Measurements from ENCODE around the gene PDE4B.

Gene PDE4B

DNA sequence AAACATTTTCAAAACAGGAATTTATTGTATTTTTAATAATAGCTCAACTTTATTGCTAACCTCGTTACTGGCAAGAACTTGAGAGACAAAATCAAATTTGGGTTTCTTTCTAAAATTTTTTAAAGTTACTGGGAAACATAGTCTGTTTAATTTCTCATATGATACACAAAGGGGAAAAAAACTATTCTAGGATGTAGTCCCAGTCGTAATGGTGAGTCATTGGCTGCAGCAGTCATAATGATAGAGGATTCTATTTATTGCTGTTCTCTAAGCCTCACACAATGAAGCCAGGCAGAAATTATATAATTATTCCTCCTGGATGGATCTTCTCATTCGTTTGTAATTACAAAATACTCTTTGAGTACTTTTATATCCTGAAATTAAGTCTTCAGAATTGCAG, 414.8 kb downstream of the PDE4B start:
- DNase-seq, result no peak

DNA sequence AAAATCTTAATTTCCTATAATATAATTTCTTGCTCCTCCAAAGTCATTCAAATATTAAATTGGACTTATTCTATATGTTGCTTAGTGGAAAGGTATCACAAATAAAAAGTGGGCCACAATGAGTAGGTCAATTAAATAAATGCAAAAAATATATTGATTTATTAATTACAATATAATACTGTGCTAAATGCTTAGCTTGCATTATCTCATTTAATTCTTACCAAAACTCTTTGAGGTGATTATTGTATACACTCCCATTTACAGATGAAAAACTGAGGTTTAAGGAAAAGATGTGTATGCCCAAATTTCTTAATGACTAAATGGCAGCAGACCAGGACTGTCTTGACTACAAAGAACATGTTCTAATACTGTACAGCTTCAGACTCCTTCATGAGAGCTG, 415.9 kb downstream of the PDE4B start:
- no peak for DNase-seq

DNA sequence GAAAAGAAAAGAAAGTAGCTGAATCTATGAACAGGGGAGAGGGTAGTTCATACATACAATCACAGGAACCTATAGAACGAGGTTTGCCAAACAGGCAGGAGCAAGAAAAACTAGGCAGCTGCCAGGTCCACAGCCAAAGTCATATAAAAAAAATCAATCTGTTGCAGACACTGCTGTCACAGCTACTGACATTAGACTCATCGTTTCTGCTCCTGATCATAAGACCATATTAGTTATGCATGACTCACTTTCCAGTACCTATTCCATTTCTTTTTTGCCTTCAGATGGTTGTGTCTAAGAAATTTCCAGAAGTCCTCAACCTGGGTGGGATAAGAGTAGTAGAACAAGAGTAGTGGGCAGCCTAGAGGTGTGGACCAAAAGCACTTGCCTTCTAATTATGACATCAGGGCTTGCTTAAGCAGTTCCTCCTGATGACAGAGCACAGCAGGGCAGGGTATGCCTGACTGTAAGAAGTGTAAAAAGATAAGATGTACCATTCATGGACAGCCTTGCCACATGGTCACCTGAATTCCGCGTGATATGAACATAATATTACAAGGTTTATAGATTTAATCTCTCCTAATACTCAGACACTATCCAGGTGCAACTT, 418.0 kb downstream of the PDE4B start:
- no peak for DNase-seq

DNA sequence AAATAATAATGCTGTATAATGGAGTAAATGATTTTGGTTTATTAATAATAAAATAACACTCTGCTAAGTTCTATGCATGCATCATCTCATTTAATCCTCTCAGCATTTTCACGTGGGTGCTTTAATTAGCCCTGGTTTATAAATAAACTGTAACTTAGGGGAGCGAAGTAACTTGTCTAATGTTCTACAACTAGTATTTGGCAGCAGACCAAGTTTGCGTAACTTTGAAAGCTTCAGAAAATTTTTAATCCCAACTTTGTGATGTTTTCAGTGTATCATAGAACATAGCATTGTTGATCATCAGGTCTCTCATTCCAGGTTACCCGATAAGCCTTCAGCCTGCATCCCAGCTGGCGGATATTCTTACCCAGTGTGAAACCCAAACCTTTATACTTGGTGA, 418.8 kb downstream of the PDE4B start:
- no peak for DNase-seq

DNA sequence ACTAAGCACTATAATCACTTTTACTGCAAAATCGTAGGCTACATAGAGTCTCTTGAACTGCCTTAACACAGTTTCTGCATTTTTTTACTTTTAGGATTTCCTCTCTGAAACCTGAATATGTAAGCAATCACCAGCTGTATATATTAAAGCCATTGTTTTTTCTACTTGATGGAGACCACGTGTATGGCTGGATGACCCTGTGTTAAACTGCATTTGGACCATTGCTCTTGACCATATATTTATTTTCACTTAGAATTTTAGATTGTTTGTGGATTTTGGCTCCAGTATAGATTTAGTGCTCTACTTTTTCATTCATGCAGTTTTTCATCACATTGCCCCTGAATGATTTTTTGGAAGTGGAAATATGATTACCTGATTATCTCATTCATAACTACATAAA, 420.8 kb downstream of the PDE4B start:
- no peak for DNase-seq

DNA sequence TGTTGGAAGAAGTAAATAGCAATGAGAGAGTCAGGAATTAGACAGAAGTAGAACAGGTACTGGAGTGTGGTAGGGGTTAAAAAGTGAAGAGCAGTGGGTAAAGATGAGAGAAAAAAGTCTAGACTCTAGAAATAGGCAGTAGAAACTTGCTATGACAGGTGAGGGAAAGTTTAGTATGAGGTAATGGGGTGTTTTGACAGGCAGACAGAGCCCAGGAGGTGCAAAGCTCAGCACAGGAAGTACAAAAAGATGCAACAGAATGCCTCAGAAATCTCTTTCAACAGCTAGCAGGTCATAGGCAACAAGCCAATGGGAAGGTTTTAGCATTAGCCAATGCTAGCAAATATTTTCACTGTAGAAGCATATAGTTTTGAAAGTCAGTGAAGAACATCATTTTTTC, 422.2 kb downstream of the PDE4B start:
- no peak for DNase-seq

DNA sequence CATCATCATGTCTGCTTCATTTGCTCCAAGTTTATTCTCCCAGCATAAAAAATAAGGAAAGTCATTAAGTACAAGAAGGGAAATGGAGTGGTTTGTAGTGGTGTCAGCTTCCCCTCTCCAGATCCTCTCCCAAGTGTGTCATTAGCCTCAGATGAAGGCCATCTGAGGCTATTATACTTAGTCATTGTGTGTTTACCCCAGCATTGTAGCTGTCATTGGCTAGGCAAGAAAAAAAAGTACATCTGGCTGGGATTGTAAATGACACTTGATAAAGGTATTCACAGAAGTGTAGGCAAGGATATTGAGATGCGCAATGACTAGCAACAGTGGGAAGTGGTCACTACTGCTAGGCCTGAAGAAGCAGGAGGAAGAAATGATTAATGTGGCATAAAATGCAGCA, 424.3 kb downstream of the PDE4B start:
- no peak for DNase-seq

DNA sequence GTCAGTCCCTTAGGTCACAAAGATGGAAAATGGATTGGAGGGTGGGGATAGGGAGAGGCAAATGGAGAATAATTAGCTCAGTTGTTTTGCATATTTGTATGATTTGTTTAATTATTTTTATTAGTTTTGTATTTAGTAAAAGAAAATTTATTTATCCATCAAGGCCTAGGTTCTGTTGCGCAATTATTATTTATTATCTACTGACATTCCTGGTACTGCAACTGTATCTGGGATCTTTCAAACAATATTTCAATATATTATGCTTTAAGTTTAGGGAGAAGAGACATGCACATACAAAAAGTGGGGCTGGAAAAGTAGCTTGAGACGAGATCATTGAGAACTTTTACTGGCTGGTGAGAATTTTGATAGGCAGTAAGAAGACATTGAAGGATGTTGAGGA, 424.9 kb downstream of the PDE4B start:
- no peak for DNase-seq

DNA sequence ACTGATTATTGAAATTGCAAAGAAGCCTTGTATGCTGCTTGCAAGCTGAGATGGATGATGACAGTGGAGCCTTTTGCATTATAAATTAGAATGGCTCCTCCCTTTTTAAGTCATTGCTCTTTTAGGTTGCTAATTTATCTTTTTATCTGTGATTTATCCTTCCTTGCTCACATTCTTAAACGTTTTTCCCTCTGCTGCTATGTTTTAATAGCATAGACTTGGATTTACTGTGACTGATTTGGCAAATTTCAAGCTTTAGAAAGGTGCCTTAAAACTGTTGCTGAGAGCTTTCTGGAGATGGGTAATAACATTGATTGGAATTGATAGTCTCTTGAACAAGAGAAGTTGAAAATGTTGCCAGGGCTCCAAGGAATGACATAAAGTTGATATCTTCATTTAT, 427.8 kb downstream of the PDE4B start:
- no peak for DNase-seq

DNA sequence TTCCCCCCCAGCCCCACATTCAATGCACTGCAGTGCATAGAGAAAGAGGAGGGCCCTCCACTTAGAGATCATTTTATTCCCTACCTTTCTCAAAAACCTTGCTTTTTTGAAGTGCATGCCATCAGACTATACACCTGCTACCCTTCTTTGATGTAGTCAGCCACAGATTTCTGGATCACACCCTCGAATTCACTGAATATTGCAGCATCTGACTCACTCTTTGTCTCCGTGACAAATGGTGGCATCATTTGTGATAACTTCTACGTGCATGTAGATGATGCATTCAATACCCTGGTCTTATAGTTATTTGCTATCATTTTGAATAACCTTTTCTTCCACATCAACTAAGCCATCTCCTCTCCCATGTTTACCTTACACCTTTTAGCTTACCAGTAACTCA, 431.0 kb downstream of the PDE4B start:
- DNase-seq, result no peak

DNA sequence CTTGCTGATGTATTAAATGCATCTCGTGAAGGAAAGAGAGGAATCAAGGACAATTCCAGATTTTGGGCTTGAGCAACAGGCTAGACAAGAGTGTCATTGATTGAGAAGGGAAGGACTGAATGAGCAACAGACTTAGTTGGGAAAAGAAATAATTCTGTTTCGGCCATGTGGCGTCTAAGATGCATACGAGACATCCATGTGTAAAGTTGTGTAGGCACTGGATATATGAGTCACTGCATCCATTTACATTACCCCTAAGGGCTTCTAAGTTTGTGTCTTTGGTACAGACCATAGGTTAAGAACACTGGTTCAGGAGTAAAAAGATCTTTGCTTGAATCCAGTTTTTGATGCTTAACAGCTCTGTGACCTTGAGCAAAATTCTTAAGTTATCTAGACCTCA, 434.3 kb downstream of the PDE4B start:
- no peak for DNase-seq

DNA sequence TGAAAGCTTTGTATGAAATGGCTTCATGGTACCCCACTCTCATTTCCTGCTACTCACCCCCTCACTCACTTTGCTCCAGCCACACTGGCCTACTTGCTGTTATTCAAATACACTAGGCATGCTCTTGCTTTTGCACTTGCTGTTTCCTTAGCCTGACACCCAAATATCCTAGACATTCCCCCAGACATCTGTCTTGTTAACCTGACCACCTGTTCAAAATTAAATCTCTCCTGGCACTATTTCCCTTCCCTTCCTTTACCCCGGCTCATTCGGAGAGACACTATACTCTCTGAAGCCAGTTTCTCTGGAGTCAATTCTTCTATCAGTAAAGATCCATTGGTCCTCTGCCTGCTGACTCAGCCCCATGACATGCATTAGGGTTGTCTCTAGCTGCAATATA, 435.3 kb downstream of the PDE4B start:
- no peak for DNase-seq

DNA sequence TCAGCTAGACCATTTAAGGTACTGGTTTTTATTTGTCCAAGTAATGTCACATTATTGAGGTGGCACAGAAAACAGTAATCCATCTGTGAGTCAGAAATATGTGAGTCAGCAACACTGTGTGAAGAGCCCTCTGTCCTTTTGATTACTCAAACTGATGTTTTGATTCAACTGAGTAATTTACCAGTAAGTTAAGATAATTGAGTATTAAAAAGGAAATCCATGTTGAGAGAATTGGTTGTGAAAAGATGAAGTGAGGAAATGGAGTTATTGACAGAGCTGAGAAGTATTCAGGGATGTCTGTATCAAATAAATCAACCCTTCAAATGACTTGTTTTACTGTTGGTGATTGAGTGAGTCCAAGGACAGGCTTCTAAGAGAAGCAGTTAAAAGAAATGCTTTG, 438.5 kb downstream of the PDE4B start:
- no peak for DNase-seq

DNA sequence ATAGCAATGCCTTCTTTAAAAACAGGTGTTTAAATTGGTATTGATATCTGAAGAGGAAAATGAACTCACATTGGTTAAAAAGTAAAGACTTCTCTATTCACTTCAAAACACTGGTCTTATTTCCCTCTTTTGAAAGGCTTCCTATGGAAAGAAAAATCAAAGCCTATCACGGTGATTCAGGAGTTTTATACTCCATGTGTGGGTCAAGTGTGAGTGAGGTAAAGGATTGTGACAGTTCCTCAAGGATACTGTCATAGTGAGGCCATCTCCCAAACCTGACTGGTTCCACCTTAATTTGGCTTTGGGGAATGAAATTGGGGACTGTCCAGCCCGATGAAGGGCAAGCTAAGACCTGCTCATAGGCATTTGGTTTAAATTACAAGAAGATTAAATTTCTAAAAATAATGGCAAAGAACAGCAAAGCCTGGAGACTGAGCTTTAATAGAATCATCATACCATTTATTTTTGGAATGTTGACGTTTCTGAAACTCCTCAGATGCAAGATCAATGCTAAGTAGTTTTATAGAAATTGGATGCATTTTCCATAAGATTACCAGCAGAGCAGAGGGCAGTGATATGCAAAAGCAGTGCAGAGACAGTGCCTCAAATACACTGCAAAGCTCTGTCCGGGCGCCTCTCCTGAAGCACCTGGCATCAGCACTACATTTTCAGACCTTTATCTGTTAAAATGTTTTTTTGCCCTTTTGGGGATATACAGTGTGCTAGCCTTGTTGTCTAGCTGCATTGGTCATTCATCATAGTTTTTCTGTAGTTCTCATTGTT, 439.2 kb downstream of the PDE4B start:
- DNase-seq, result no peak

DNA sequence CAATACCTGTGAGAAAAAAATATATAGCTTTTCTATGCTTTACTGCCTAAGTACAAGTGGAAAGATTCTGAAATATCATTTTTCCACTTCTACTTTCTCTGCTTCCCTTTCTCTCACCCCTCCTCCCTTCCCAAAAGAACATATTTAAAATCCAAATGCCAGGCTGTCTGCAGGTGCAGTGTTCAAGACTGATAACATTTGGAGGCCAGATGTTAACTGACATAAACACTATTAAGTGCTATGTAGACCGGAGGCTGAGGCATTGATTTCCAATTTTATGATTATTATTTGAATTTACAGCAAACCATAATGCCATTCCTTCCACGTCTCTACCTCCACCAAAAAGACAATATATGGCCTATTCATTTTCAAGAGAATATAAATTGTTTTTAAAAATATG, 444.3 kb downstream of the PDE4B start:
- no peak for DNase-seq

DNA sequence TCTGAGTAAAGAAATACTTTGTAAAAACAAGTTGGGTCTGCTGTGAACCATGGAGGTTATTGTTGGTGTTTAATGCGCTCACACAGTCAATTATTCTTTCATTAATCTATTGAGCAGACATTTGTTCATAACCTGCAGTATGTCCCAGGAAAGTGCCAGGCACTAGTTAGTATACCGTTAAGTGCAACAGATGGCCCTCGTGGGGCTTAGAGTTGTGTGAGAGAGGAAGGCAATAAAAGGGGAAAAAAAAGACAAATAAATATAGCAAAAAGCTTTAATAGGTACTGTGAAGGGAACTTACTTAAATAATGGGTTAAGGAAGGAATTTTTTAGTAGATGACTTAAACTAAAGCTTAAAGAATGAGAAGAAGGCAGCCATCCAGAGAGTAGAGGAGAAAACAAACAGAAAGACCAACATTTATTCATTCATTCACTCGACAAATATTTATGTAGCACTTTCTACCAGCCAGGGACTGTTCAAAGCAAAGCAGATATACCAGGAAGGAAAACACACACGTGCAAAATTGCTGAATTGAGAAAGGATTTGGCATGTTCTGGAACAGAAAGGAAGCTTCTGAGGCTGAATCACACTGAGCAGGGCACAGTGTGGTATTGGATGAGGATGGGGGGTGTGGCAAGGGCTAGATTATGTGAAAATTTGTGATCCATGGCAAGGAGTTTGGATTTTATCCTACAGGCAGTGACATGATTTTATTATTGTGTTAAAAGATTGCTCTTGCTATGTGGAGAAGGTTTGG, 445.2 kb downstream of the PDE4B start:
- DNase-seq, result no peak

DNA sequence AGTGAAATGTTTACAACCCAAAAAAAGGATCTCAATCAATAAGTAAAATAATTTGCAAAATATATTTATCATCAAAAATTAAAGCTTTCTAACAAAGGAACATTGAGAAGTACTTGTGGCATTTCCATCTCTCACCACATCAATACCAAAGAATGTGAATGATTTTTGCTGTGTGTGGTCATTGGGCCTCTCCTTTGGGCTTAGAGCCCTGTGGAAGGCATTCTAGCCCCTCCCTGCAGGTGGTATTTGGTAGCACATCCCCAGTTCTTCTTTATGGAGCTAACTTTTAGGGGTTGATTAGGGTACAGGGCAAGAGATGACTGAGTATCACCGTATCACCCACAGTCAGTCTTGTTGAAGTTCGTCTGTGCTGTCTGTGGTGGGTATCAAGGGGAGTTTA, 447.1 kb downstream of the PDE4B start:
- no peak for DNase-seq

DNA sequence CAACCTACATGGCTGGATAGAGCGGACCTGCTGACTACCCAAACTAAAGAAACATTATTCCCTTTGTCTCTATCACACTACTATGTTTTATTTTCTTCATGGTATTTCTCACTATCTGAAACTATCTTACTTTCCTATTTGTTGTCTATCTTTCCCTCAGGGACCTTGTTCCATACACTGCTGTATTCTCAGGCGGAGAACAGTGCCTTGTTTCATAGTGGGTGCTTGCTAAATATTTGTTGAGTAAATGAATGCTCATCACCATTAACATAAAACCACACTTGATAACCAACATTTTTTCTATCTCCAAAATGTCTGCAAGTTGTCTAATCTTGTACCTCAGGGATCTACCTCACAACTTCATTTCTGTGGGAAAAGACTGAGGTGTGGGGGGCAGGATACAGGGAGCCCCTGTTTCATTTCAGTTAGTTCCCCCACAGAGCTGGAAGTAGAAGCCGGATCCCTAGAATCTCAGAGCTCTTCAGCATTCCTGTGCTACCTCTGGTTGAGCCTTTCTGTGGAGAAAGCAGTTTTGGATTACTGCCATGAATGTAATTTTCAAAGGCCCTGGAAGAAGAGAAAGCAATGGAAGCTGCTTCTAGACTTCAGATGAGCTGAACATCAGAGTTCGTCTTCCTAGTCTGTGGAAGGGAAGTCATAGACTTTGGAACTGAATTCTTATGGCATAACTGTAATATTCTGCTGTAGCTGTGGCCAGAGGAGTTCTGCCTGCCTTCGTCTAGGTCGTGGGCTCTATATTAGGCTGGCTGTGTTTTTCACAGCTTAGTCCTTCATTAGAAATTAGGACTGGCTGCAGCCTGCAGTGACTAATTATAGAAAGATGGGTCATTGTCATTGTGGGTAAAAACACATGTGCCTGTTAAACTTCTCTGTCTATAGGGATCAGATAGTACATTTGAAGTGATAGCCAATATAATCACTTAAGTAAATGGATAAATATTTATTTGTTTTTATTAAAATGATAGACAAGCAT, 448.1 kb downstream of the PDE4B start:
- DNase-seq, result no peak

DNA sequence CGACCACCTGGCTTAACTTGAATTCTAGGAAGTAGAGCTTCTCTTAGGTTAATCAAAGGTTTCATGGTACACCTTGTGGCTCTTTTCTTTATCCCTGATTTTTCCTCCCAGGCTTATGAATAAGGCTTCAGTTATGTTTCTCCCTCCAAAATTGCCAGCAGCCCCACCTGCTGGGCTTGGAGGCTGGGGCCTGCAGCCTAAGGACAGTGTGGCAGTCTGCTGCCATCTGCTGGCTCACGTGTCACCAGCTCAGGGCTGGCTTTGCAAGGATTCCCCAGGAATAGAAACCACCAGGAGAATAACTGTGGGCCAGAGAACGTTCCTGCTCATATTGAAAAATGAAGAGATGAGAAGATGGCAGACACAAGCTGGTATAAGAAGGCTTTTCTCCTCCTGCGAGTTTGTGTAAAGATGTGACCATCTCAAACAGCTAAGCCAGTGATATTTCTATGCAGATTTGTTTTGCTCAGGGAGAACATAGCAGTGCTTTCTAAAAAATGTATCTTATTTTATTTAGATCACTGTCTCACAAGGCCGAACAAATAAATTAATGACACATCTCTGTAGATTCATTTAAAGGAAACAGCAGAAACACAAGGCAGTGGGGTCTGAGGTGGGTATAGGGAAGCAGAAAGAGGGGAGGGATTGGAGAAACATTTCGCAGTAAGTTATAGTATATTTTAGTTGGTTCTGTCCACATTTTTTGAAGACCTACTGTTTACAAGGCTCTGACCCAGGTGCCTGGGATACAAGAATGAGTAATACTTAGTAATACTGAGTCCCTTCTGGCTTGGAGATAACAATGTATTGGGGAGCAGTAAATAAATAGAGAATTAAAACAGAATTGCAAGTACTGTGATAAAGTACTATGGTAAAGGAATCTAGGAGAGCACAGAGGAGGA, 450.2 kb downstream of the PDE4B start:
- peak; percentile 33 for DNase-seq

DNA sequence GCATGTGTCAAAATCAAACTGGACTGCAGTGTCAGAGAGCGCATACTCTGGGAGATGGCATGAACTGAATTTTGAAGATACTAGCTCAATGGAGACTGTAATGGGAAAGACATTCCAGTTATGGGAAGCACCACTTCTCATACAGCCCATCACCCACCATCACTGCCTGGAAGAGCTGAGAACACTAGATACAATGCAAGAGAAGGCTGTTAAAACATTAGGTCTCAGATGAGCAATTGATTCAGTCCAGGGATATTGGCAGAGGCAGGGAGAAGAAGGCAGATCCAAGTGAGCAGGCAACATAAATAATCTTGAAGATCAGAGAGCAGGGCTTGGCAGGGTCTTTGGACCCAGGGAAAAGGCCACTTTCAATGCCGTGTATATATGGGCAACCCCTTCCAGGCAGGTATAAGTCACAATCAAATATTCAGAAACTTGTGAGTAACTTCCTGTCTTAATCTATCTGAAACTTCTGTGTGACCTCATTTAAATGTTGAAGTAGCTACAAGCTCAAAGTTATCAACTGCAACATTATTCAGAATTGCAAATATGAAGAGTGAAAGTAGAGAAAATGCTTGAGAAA, 450.9 kb downstream of the PDE4B start:
- no peak for DNase-seq

DNA sequence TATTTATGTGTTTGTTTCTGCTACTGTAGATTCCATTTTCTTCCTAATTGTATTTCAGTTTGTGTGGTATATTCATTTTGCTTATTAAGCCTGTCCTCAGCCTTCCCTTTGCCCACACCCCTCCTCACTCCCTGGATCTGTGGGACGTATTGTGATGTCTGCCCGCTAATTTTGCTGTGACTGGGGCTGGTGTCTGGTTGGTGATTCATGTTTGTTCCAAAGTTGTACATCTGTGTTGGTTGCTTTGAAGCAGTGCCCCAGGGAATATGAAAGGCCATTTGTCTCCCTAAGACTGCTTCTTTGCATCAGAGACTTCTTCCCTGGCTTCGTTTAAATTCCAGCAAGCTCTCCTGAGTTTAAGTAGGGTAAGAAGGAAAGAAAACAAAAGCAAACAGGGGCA, 451.7 kb downstream of the PDE4B start:
- DNase-seq, result no peak

DNA sequence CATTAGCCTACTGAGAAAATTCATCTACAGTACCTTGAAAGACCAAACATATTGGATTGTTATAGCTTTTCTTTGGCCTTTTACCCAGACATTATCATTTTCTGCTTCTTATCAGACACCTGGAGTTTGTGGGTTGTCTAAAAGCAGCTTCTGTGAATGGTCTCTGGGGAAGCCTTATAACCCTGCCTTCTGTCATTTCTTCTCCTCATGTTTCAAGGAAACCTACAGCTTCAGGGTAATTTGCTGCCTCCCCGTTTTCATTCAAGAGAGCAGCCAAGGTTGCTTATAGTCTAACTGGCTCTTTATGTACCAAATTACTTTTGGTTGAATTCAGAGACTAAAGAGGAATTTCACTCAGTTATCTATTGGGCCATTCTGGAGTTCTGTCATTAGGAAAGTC, 453.0 kb downstream of the PDE4B start:
- DNase-seq, result no peak
